Stomach smooth muscle (tissue), 2 donors: ENCODE results near the gene FICD.
"Not testable (repeated sequence)": the region's sequence is repeated elsewhere in the genome, so short reads cannot be mapped to it uniquely, and the experiment has no call there.

Experiments used
- H3K27ac ChIP-seq: one replicate; pipeline ENCODE4 v1.7.0; 2013; ENCODE audit warnings: mild to moderate bottlenecking, low read length, inconsistent platforms
- H3K27me3 ChIP-seq, 2 donors: one replicate each; pipeline ENCODE4 v1.7.0; 2013; ENCODE audit warnings: low read length in 2 of 2; ENCODE audit not compliant: insufficient read depth in 2 of 2, control insufficient read depth in 1 of 2
- H3K36me3 ChIP-seq, 2 donors: one replicate each; pipeline ENCODE4 v1.7.0; 2013; ENCODE audit warnings: low read length in 2 of 2; ENCODE audit not compliant: control insufficient read depth in 2 of 2, insufficient read depth in 2 of 2
- H3K4me1 ChIP-seq: one replicate; pipeline ENCODE4 v1.7.0; 2013; ENCODE audit warnings: low read length; ENCODE audit not compliant: control insufficient read depth, insufficient read depth
- H3K4me3 ChIP-seq, 2 donors: one replicate each; pipeline ENCODE4 v1.7.0; 2013; ENCODE audit warnings: low read length in 2 of 2
- H3K9ac ChIP-seq, 2 donors: one replicate each; pipeline ENCODE4 v1.7.0; 2013; ENCODE audit warnings: low read length in 2 of 2, mild to moderate bottlenecking in 1 of 2
- H3K9me3 ChIP-seq, 2 donors: one replicate each; pipeline ENCODE4 v1.7.0; 2013; ENCODE audit warnings: low read length in 2 of 2; ENCODE audit not compliant: control insufficient read depth in 2 of 2
- donor health status: healthy.
- donor health status: Pancreatic carcinoma.

FICD gene

DNA sequence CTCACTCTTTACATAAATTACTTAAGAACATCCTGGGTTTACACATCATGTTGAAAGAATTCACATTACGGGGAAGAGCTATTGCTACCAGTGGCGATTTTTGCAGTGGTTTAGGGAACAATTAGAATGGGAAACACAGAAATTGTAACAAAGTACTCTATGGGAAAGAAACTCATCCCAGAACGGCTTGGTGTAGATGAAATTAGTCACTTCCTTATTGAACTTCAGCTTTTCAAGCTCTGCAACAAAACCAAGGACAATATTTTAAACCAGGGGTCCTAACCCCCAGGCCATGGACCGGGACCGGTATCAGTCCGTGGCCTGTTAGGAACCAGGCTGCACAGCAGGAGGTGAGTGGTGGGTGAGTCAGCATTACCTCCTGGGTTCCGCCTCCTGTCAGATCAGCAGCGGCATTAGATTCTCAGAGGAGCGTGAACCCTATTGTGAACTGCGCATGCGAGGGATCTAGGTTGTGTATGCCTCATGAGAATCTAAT is 32.3 kb upstream of the FICD start:
- no peak overlapping the region for H3K4me3 ChIP-seq
- H3K4me1 ChIP-seq, result no peaks in the 10 kb centered on the region
- no peak overlapping the region for H3K9ac ChIP-seq
- H3K36me3 ChIP-seq, result no peaks in the 10 kb centered on the region
- H3K27ac ChIP-seq, result no peak overlapping the region
- no peaks in the 10 kb centered on the region for H3K27me3 ChIP-seq
- H3K9me3 ChIP-seq, result peaks cover 0 to 3% of the 10 kb centered on the region in 2 donors

DNA sequence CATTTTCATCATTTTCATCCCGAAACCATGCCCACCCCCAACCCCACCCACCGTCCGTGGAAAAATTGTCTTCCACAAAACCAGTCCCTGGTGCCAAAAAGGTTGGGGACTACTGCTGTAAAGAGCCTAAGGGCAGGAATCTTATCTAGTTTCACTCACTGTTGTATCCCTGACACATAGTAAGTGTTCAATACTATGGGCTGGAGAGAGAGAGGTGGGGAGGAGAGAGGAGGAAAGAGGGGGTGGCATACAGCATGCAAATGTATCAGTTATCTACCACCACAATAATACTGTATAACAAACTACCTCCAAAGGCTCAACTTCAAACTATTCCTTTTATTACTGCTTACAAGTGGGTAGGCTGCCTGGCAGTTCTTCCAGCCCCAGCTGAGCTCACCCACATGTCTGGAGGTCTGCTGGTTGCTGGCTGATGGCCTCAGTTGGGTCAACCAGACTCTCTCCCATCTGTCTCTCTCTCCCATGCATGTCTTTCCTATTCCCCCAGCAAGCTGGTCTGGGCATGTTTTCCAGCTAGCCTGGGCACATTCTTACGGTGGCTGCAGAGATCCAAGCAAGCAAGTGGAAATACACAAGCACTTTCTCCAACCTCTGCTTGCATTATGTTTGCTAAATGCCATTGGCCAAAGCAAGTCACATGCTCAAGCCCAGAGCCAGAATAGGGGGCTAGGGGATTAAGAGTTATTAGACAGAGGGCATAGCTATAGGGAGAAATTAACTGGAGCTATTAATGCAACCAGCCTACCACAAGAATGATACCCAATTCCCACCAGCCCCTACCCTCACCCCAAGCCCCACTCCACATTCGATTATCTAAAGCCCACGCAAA is 31.6 kb upstream of the FICD start:
- Histone ChIP-seq H3K36me3 (no peaks in the 10 kb centered on the region), H3K27me3 (no peaks in the 10 kb centered on the region)

DNA sequence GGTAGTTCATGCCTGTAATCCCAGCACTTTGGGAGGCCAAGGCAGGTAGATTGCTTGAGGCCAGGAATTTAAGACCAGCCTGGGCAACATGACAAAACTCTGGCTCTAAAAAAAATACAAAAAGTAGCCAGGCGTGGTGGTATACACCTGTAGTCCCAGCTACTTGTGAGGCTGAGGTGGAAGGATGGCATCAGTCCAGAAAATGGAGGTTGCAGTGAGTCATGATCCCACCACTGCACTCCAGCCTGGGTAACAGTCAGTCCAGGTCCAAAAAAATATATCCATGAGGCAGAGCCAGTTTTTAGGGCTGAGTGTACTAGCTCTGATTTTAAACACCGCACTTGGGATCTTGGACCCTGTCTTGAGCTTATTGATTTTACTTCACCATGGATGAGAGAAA is 30.6 kb upstream of the FICD start:
- Histone ChIP-seq H3K9ac (no peak overlapping the region), H3K4me3 (no peak overlapping the region), H3K36me3 (no peaks in the 10 kb centered on the region), H3K4me1 (no peaks in the 10 kb centered on the region), H3K9me3 (peaks cover 0 to 3% of the 10 kb centered on the region in 2 donors), H3K27ac (no peak overlapping the region), H3K27me3 (no peaks in the 10 kb centered on the region)

More for the DNA sequence above, 31.6 kb upstream of the FICD start:
- H3K4me1 ChIP-seq, result no peaks in the 10 kb centered on the region
- H3K9ac ChIP-seq, result no peak overlapping the region
- H3K27ac ChIP-seq, result no peak overlapping the region
- H3K9me3 ChIP-seq, result peaks cover 0 to 3% of the 10 kb centered on the region in 2 donors
- no peak overlapping the region for H3K4me3 ChIP-seq

DNA sequence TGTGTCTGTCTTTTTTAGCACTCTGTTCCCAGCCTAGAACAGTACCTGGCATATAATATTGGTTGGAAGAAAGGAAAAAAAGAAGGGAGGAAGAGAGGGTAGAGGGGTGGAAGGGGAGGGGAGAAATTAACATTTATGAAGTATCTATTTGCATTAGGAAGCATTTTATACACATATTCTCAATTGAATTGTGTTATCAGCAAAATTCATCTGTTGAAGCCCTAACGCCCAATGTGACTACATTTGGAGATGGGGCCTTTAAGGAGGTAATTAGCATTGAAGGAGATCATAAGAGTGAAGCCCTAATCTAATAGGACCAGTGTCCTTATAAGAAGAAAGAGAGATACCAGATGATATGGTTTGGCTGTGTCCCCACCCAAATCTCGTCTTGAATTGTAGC is 30.2 kb upstream of the FICD start:
- no peaks in the 10 kb centered on the region for H3K27me3 ChIP-seq
- H3K9ac ChIP-seq, result no peak overlapping the region
- H3K36me3 ChIP-seq, result no peaks in the 10 kb centered on the region
- no peak overlapping the region for H3K27ac ChIP-seq
- H3K4me3 ChIP-seq, result no peak overlapping the region
- no peaks in the 10 kb centered on the region for H3K4me1 ChIP-seq
- peaks cover 0 to 3% of the 10 kb centered on the region in 2 donors for H3K9me3 ChIP-seq

DNA sequence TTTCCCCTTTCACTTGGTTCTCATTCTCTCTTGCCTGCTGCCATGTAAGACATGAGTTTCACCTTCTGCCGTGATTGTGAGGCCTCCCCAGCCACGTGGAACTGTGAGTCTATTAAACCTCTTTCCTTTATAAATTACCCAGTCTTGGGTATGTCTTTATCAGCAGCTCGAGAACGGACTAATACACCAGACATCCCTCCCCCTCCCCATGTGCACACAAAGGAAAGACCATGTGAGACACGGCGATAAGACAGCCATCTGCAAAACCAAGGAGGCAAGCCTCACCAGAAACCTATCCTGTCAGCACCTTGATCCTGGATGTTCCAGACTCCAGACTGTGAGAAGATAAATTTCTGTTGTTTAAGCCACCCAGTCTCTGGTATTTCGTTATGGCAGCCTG is 29.7 kb upstream of the FICD start:
- not testable (repeated sequence) for H3K36me3 ChIP-seq, H3K4me1 ChIP-seq, H3K9ac ChIP-seq, H3K4me3 ChIP-seq, H3K9me3 ChIP-seq, H3K27ac ChIP-seq, H3K27me3 ChIP-seq

DNA sequence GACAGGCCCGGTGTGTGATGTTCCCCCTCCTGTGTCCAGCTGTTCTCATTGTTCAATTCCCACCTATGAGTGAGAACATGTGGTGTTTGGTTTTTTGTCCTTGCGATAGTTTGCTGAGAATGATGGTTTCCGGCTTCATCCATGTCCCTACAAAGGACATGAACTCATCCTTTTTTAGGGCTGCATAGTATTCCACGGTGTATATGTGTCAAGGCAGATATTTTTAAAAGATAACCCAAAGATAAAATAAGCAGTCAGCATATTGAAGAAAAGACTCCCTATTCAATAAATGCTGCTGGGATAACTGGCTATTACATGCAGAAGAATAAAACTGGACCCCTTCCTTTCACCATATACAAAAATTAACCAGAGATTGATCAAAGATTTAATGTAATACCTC is 28.0 kb upstream of the FICD start:
- not testable (repeated sequence) for H3K27ac ChIP-seq, H3K4me1 ChIP-seq, H3K9ac ChIP-seq, H3K27me3 ChIP-seq, H3K9me3 ChIP-seq, H3K36me3 ChIP-seq, H3K4me3 ChIP-seq

DNA sequence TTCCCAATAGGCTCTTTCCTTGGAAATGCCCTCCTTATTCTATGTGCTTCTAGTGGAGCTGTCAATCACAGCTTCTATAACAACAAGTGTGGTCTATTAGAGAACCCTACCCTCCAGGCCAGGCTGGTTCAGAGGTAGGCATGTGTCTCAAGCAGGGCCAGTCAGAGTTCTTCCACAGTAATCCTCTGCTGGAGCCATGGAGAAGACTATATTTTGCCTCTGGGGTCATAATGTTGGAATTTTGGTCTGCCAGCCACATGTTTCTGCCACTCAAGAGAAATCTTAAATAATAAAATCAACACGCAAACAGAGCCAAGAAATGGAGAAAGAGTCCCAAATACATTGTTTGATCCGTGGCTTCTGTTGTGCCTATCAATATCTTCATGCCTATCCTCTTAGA is 23.8 kb upstream of the FICD start:
- no peak overlapping the region for H3K27ac ChIP-seq
- H3K27me3 ChIP-seq, result peaks cover 0 to 11% of the 10 kb centered on the region in 2 donors
- no peaks in the 10 kb centered on the region for H3K4me1 ChIP-seq
- H3K36me3 ChIP-seq, result no peaks in the 10 kb centered on the region
- H3K9ac ChIP-seq, result no peak overlapping the region
- no peak overlapping the region for H3K4me3 ChIP-seq
- H3K9me3 ChIP-seq, result peaks cover 0 to 3% of the 10 kb centered on the region in 2 donors

DNA sequence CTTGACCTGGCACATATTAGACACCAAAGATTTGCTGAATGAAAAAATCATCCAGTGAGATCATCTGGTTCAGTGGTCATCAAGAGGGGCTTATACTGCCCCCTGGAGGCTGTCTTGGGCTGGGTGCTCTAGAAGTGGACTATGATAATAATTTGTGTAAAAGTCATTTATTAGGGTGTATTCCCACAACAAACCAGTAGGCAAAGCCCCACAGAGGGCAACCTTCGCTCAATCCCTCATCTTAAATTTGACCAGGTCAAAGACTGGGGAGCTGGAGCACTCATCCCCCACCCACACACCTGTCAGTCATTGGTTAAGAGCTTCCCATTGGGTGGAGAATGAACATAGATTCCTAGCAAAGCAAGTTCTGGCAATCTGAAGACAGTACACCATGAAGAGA is 20.0 kb upstream of the FICD start:
- H3K9me3 ChIP-seq, result no peaks in the 10 kb centered on the region
- peaks cover 2 to 17% of the 10 kb centered on the region in 2 donors for H3K27me3 ChIP-seq
- H3K27ac ChIP-seq, result no peak overlapping the region
- no peaks in the 10 kb centered on the region for H3K4me1 ChIP-seq
- no peak overlapping the region for H3K9ac ChIP-seq
- H3K36me3 ChIP-seq, result no peaks in the 10 kb centered on the region
- no peak overlapping the region for H3K4me3 ChIP-seq

DNA sequence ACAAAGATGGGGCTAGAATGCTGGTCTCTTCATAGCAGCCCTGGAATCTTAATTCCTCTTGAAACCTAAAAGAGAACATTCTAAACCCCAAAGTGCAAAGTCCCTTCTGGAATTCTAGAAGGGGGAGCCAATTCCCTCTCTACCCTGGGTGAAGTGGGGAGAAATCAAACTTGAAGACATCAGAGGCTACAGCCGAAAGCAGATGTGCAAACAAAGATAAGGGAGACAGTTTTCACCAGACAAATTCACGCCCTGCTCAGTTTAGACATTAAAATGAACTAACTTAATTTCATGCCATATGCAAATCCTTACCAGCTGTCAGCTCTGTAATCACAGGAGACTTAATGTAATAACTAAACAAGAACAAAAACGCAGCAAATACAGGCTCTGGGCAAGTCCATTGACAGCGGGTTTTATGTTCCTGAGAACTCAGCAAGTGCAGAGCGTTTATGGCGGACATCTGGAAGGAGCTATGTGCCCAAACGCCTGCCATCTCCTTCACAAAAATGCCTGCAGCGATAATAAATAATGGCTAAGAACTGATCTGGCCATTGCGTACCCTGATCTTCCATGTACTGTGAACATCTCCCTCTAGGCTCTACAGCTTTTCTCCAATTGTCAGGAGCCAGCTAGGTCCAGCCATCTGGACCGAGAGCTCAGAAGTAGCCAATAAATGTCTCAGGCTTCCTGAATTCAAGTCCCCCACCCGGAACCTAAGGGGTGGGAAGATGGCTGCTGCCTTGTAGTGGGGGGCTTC is 19.1 kb upstream of the FICD start:
- Histone ChIP-seq H3K9me3 (no peaks in the 10 kb centered on the region), H3K36me3 (no peaks in the 10 kb centered on the region), H3K27ac (no peak overlapping the region), H3K4me1 (no peaks in the 10 kb centered on the region), H3K9ac (no peak overlapping the region), H3K27me3 (peaks cover 2 to 17% of the 10 kb centered on the region in 2 donors), H3K4me3 (no peak overlapping the region)

DNA sequence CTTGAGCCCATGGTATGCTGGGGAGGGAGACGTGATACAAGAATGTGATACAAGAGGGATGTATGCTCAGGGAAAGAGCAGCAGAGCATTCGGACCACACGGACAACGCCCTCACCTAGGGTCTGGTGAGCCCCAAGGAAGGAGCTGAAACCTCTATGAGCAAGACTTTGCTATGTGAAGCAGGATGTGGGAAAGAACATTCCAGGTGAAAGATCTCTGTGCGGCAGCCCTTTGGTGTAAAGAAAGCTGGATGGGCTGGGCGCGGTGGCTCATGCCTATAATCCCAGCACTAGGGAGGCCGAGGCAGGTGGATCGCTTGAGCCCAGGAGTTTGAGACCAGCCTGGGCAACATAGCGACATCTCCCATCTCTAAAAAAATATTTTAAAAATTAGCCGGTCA is 16.9 kb upstream of the FICD start:
- no peaks in the 10 kb centered on the region for H3K36me3 ChIP-seq
- H3K27ac ChIP-seq, result no peak overlapping the region
- peaks cover 2 to 4% of the 10 kb centered on the region in 2 donors for H3K9me3 ChIP-seq
- H3K9ac ChIP-seq, result no peak overlapping the region
- no peaks in the 10 kb centered on the region for H3K4me1 ChIP-seq
- H3K27me3 ChIP-seq, result peaks cover 2 to 17% of the 10 kb centered on the region in 2 donors
- H3K4me3 ChIP-seq, result no peak overlapping the region

DNA sequence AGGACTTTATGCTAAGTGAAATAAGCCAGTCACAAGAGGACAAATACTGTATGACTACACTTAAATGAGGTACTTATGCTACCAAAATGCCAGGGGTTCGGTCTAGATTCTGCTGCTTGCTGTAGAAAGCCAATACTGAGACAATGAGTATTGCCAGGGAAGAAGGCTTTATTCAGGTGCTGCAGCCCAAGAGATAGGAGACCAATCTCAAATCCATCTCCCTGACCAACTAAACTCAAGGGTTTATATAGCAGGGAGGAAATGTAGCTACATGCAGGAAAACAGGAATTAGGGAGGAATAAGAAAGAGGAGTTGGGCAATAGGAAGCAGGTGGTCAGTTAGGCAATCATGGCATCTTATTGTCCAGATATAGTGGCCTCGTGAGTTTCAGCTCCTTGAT is 12.2 kb upstream of the FICD start:
- H3K4me3 ChIP-seq, result no peak overlapping the region
- no peak overlapping the region for H3K9ac ChIP-seq
- H3K27me3 ChIP-seq, result peaks cover 2% of the 10 kb centered on the region in 2 donors
- H3K36me3 ChIP-seq, result no peaks in the 10 kb centered on the region
- H3K9me3 ChIP-seq, result peaks cover 3 to 6% of the 10 kb centered on the region in 2 donors
- no peaks in the 10 kb centered on the region for H3K4me1 ChIP-seq
- H3K27ac ChIP-seq, result no peak overlapping the region
